Measurements from ENCODE around the gene ESR2. TPM values are rescaled to one million over a fixed set of nuclear protein-coding genes. Genes with fewer than 3 reads are reported as not detected.

Gene ESR2
- total RNA-seq, 1 donor from 2014 or later: 0.06 TPM

DNA sequence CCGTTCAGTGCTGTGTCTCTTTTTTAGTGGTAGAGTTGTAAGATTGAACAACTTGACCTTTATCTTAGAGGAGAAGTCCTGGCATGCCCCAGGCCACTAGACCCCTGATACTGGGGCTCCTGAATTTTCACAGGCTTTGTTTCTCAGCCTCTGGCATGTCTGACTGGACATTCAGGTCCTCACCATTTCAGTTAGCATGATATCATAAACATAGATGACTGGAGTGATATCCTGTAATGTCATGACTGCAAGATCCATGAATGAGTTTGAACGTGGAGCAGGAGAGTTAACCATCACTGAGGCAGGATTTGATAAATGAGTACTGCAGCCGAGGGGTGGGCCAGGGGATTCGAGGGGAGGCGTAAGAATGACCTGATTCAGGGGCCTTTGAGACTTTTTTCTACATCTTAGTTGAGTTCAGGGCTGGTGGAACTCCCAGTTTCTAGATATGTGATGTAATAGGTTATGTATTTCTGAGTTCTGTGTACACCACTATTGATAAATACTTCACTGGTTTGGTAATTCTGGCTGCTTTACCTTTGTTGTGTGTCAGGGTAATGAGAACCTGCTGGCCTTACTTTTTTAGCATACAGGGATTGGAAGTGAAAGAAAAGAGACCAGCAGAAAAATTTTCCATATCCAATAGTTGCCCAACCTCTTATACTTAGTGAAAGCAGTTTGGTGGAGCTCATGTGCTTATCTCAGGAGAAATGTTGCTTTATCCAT, 224.4 kb downstream of the ESR2 start:
- TF ChIP-seq, protein P1, sequence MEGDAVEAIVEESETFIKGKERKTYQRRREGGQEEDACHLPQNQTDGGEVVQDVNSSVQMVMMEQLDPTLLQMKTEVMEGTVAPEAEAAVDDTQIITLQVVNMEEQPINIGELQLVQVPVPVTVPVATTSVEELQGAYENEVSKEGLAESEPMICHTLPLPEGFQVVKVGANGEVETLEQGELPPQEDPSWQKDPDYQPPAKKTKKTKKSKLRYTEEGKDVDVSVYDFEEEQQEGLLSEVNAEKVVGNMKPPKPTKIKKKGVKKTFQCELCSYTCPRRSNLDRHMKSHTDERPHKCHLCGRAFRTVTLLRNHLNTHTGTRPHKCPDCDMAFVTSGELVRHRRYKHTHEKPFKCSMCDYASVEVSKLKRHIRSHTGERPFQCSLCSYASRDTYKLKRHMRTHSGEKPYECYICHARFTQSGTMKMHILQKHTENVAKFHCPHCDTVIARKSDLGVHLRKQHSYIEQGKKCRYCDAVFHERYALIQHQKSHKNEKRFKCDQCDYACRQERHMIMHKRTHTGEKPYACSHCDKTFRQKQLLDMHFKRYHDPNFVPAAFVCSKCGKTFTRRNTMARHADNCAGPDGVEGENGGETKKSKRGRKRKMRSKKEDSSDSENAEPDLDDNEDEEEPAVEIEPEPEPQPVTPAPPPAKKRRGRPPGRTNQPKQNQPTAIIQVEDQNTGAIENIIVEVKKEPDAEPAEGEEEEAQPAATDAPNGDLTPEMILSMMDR (conservative IDR thresholded peaks at IDR 0.05; ENCODE audit: low read depth, low read length): no peak
- H3K4me3 ChIP-seq (ENCODE audit: low read depth, low read length): no peak overlapping the region
- DNase-seq (ENCODE audit: low read depth): no peak

DNA sequence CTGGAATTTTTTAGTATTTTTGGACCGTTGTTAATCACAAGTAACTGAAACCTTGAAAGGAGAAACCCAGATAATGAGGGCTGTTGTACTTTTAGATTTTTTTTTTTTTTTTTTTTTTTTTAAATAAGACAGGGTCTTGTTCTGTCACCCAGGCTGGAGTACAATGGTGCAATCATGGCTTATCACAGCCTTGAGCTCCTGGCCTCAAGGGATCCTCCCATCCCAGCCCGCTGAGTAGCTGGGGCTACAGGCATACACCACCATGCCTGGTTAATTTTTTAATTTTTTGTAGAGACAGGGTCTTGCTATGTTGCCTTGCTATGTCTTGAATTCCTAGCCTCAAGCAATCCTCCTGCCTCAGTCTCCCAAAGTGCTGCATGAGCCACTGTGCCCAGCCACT, 229.7 kb downstream of the ESR2 start:
- TF ChIP-seq, protein P1 (conservative IDR thresholded peaks at IDR 0.05; ENCODE audit: low read depth, low read length): no peak
- no peak overlapping the region for H3K4me3 ChIP-seq (ENCODE audit: low read depth, low read length)
- DNase-seq (ENCODE audit: low read depth): no peak

DNA sequence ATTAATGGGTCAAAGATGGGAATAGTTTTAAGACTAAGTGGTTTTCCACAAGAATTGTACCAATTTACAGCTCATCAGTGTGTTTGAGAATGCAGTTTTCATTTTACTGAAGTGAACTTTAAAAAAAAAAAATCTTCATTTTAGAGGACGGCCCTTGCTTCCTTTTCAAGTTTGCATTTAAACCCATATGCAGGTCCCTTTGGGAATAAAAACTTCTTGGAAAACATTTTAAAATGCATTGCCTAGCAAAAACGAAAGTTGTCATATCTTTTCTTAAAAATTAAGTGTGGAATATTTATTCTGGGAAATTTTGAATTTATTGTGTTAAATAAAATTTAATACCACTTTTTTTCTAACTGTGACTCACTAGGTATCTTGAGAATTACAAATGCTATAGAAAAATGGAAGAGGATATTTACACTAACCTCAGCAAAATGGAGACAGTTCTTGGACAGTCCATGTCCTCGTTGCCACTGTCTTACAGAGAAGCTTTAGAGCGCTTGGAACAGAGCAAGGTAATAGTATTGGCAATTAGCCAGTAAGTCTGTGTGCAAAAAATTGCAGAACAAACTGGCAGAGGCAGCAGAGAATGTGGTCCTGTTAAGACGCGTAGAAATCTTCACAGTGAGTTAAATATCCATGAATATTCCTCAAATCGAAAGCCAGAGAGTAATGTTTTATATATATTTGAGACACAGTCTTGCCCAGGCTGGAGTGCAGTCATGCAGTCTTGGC, 231.6 kb downstream of the ESR2 start:
- TF ChIP-seq, protein P1 (conservative IDR thresholded peaks at IDR 0.05; ENCODE audit: low read depth, low read length): no peak
- no peak for DNase-seq (ENCODE audit: low read depth)
- H3K4me3 ChIP-seq (ENCODE audit: low read depth, low read length): no peak overlapping the region

DNA sequence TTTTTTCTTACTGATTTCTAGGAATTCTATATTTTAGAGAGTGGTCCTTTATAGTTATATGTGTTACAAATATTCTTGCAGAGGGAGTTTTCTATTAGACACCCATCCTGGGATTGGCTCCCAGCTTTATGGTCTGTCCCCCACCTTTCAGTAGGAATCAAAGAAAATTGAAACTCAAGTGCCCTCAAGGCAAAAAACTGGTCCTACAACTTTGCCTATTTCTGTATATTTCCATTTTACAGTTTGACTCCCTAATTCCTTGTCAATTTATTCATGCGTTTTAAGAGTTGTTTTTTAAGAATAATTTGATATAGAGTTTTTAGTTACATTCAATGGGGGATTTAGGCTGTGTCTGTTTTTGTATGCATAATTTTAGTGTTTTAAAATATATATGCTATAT, 232.5 kb downstream of the ESR2 start:
- H3K4me3 ChIP-seq (ENCODE audit: low read depth, low read length): no peak overlapping the region
- TF ChIP-seq, protein P1 (conservative IDR thresholded peaks at IDR 0.05; ENCODE audit: low read depth, low read length): no peak
- DNase-seq (ENCODE audit: low read depth): no peak

DNA sequence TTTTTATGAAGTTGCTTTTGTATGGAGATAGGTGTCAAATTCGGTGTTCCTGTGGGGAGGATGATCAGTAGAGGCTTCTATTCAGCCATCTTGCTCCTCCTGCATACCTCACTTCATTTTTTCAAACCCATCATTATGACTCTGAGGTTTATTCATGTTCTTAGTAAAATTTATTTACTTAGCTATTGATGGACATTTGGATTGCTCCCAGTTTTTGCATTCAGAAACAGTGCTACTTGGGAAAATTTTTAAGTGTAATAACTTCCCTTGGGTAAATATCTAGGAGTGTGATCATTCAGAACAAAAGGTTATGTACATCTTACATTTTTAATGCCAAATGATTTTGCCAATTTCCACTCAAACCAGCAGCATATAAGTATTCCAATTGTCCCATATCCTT, 233.1 kb downstream of the ESR2 start:
- DNase-seq (ENCODE audit: low read depth): no peak
- no peak overlapping the region for H3K4me3 ChIP-seq (ENCODE audit: low read depth, low read length)
- TF ChIP-seq, protein P1 (conservative IDR thresholded peaks at IDR 0.05; ENCODE audit: low read depth, low read length): no peak

DNA sequence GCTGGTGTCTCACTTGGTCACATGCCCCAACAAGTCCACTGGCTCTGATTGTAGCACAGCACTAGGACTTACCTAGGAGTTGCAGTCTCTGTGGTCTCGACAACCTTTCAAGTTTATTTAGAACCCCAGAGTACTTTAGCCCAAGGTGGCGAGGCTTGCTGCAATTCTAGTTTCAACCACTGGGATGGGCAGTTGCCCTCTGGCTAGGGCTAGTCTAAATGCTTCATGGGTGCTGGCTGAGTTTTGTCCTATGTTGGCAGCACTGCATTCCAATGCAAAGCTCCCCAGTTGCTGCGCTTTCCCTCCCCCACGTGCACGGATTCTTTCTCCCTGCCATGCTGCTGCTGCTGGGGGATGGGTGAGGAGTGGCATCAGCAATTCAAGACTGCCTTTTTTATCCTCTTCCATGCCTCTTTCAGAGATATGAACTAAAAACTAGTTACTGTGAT, 233.5 kb downstream of the ESR2 start:
- TF ChIP-seq, protein P1 (conservative IDR thresholded peaks at IDR 0.05; ENCODE audit: low read depth, low read length): peak; percentile 55
- no peak for DNase-seq (ENCODE audit: low read depth)
- H3K4me3 ChIP-seq (ENCODE audit: low read depth, low read length): no peak overlapping the region
